Activated T-helper 1 cell treated with anti-CD3 and anti-CD28 coated beads, Interleukin-2, amount 50 U/mL, for 16 hours (primary cell): Measurements from ENCODE around the gene MTRF1.

Experiments
- DNase-seq, 2 donors: peaks; one replicate each; pipeline ENCODE4 v3.0.0-alpha.2; 2020; ENCODE audit warnings: low read depth in 1 of 2, low spot score in 1 of 2

The MTRF1 gene

DNA sequence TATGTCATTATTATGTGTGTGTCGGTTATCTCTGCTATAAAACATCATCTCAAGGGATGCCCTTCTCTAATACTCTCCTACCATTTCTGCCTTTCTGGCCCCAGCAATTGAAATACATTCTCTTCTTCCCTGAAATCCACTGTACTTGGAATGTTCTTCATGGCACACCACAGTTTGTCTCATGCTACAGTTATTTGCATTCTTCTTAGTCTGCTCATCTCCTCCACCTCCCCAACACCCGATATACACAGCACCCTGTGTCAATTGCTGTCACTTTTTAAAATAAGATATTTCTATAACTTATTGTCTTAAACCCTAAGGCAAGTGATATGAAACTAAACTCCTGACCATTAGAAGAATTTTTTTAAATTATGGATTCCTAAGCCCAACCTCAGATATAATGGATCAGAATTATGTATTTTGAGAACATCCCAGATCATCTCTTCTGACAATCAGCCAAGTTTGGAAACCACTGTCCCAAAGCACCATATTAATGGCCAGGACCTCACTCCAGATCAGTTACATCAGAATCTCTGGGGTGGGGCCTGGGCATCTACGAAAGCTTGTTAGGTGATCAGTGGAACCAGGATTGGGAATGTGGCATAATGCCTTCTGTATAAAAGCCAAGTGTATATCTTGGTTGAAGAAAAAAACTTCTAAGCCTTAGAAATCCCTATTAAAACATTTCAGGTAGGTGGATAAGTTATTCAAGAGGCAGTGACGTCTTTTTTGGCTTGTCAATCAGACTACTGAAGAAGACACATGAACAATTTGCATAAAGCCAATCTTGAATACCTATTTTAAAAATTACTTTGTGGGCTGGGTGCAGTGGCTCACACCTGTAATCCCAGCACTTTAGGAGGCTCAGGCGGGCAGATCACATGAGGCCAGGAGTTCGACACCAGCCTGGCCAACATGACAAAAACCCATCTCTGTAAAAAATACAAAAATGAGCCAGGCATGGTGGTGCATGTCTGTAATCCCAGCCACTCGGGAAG is 39.0 kb downstream of the MTRF1 start:
- no peak for DNase-seq

DNA sequence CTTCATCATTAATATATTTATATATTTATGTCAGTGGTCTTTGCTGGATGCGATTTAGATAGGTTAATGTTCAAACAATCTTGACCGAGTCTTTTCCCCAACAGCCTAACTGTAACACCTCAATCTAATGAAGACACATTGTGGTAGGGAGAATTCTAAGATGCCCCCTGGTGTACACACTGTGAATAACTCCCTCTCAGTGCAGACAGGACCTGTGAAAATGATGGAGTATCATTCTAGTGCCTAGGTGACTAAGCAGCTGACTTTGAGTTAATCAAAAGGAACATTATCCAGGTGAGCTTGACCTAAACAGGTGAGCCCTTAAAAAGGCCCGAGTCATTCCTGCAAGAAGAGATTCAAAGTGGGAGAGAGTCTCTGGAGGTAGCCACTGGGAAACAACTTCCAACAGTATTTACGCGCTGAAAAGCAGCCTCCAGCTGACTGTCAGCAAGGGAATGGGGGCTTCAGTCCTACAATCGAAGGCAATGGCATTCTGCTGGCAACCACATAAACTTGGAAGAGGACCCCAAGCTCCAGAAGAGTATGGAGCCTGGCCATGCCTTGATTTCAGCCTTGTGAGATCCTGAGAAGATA is 41.0 kb downstream of the MTRF1 start:
- peak in 1 of 2 donors; percentile 15 for DNase-seq

DNA sequence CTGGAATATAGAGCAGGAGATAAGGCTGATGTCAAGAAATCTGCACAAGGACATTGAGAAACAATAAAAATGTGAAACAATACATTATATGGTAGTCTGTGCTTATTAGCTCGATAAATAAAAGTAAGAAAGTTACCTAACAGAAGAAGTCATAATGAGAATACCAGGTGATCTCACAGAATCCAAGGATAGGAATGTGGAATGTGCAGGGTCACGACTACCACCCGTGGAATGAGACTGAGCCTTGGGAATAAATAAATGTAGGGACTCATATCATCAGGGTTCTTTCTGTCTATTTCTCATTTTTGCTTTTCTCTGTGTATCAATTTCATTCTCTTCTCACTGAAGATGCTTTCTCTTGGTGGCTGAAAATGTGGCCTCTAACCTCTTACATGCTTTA is 43.0 kb downstream of the MTRF1 start:
- DNase-seq = no peak

DNA sequence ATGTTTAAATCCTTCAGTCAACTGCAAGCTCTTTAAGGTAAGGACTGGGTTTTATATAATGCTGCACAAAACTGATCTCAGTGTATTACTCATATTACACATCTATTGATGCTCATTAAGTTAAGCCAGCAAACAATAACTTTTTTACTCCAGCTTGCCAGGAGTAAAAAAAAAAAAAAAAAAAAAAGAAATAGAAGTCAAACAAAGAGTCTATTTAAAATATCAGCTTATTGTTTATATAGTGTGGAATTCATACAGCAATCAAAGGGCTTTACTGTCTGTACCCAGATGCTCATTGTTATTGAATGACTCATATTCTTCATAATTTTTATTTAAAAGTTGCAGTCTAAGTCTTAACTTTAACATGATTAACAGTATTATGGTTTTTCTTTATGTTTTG is 47.2 kb downstream of the MTRF1 start:
- DNase-seq = no peak

GRCh38 chr13:41213919-41214318 is 49.5 kb downstream of the MTRF1 start:
- no peak for DNase-seq

DNA sequence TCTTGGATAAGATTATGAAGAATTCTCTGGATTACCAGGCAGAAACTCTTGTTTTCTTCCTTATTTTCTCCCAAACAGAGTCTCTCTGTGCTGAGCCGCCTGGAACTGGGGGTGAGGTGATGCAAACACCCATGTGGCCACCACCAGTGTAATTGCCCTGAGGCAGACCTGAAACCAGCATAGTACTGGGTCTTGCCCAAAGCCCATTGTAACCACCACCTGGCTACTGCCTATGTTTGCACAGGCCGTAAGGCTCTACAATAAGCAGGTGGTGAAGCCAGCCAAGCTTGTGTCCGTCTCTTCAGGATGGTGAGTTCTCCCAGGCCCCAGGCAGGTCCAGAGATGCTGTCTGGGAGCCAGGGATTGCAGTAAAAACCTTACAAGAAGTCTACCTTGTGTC is 50.1 kb downstream of the MTRF1 start:
- DNase-seq = no peak

DNA sequence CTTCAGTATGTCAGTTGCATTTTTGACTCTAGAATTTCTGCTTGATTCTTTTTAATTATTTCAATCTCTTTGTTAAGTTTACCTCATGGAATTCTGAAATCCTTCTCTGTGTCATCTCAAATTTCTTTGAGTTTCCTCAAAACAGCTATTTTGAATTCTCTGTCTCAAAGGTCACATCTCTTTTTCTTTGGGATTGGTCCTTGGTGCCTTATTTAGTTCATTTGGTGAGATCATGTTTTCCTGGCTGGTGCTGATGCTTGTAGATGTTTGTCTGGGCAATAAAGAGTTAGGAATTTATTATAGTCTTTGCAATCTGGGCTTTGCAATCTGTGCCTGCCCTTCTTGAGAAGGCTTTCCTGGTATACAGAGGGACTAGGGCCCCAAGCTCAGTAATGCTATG is 50.5 kb downstream of the MTRF1 start:
- no peak for DNase-seq

DNA sequence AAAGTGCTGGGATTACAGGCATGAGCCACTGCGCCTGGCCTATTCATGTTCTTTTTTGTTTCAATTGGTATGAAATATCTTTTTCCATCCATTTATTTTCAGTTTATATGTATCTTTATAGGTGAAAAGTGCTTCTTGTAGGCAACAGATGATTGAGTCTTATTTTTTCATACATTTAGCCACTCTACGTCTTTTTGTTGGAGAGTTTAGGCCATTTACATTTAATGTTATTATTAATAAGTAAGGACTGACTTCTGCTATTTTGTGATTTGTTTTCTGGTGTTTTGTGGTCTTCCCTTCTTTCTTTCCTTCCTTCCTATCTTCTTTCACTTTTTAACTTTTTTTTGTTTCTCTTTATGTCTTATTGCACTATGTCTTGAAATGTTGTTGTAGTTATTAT is 52.3 kb downstream of the MTRF1 start:
- no peak for DNase-seq

GRCh38 chr13:41206467-41206866 is 56.9 kb downstream of the MTRF1 start:
- DNase-seq = no peak

- DNase-seq = no peak
Observed at GRCh38 chr13:41203810-41204209, 59.6 kb downstream of the MTRF1 start.

DNA sequence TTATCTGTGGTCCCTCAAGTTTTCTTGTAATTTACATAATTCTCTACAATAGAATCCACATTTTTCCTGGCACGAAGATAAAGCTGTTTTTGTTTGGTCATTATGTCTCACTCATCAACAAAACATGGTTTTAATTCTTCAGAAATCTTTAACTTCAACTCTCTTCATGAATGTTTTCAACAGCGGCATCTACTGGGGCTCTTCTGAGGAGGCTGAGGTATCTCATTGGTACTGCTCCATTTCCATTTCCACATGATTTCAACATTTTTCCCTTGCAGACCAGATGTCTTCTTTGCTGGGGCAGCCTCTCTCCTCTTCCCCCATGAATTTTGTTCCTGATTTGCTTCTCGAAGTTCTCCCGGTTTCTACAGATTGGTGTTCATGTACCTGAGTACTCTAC is 63.2 kb downstream of the MTRF1 start:
- DNase-seq = no peak

GRCh38 chr13:41199526-41199925 is 63.9 kb downstream of the MTRF1 start:
- no peak for DNase-seq

GRCh38 chr13:41199079-41199478 is 64.3 kb downstream of the MTRF1 start:
- no peak for DNase-seq

GRCh38 chr13:41196620-41197019 is 66.8 kb downstream of the MTRF1 start:
- no peak for DNase-seq

DNA sequence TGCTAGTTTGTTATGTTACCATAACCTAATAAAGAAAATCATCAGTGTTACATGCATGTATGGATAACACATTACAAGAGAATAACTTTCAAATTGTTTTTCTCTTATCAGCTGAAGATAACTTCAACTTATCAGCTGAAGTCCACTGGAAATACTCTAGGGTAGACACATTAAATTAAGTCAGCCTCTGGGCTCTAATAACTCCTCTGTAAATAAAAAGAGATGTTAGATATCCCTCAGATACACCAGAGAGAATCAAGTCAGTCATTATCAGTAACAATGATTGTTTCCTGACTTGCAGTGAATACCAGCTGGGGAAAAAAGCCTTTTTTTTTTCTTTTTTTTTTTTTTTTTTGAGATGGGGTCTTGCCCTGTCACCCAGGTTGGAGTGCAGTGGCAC is 67.4 kb downstream of the MTRF1 start:
- no peak for DNase-seq

DNA sequence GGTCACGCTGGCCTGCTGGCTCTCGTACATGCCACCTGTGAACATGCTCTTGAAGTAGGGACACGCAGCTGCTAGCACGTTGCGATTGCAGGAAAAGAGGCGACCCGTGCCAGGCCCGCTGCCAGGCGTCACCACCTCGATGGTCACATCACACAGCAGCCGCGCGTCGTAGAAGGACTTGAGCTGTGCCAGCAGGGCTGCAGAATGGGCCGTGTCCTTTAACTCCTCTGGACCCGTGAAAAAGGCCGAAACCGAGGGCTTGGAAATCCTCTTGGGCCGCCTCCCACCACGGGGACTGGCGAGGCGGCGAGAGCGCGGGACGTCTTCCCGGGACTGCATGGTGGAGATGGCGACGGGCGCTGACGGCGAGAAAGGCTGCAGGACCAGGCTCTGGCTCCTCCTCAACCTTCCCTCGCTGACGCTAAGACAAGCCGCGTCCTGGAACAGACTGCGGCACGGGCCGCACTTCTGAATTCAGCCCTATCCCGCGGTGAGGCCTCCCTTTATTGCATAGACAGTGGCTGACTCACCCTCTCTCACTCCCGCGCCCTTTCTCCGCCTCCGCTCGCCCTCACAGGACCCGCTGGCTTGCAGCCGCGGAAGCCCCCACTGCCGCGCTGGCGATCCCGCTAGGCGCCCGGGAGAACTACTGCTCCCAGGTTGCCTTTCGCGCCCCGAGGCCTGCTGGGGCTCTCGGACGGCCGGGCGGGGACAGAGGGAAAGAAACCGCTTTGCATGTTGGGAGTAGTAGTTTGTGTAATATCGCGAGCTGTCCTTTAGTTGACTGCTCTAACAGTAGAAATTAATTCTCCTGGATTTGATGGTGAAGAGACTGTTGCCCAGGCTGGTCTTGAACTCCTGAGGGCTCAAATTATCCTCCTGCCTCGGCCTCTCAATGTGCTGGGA is 69.2 kb downstream of the MTRF1 start, which contains the start of gene KBTBD7:
Gene KBTBD7 (minus strand): TSS at position 651 of the 906 bp plus-strand sequence. CDS start 312 bp downstream, at position 339.
- peak; percentile 77 to 88 for DNase-seq

DNA sequence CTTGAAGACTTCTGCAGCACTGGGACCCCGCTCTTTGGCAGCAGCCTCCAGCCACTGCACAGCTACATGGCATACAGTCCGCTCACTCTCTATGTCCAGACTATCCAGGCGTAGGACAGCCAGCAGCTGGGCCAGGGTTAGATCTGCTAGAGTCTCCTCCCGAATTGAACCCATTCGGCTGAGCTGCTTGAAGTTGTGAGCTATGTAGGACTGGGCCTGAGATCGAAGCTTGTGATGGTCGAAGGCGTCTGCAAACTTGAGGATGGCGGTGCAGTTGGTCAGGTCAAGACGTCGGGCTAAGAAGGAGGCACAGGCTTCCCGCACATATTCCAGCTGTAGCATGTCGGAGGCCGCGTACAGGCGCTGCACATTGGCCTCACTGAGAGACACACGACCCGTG is 69.9 kb downstream of the MTRF1 start:
- DNase-seq = no peak

DNA sequence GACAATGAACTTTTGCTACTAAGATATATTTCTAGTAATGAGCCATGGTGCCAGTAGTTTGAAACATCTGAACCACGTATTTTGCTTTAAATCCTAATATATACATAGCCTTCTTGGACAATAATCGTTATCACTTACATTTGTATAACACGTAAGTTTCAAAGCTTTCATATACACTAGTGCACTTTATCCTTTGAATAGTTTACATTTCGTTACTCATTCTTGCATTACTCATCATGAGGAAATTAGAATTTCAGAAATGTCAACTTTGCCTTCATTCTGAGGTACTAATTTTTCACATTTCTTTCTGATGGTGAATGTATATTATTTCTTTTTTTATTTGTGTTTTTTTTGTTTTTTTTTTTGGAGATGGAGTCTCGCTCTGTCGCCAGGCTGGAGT is 74.8 kb downstream of the MTRF1 start:
- no peak for DNase-seq

DNA sequence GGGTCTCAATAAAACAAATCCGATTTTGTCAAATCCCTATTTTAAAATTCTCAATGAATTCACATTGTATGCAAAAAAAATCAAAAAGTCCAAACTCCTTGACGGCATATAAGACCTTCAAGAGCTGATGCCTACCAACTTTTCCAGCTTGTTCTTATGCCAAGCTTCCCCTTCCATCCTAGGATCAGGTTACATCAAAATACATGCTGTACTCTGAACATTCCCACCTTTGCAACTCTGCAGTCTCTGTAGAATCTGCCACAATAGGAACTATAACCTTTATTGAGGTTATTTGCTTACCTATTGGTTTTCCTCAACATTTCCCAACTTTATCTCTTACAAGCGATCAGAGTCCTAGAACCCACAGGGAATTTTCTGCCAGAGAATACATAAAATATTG is 76.9 kb downstream of the MTRF1 start:
- no peak for DNase-seq

DNA sequence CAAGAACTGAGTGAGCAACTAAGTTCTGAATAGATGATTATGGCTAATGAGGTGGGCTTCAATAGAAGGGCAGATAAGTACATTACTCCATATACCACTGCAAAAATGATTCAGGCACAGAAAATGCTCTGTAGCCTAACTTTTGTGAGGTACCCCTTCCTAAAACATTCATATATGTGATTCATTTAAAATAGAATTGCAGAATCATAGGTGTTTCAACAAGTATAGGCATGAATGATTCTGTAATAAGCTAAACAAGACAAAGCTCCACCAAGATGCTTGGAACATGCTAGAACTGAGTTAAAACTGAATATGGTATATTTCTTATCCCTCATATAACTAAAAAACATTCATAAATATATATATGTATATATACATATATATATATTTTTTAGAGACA is 81.1 kb downstream of the MTRF1 start:
- no peak for DNase-seq

DNA sequence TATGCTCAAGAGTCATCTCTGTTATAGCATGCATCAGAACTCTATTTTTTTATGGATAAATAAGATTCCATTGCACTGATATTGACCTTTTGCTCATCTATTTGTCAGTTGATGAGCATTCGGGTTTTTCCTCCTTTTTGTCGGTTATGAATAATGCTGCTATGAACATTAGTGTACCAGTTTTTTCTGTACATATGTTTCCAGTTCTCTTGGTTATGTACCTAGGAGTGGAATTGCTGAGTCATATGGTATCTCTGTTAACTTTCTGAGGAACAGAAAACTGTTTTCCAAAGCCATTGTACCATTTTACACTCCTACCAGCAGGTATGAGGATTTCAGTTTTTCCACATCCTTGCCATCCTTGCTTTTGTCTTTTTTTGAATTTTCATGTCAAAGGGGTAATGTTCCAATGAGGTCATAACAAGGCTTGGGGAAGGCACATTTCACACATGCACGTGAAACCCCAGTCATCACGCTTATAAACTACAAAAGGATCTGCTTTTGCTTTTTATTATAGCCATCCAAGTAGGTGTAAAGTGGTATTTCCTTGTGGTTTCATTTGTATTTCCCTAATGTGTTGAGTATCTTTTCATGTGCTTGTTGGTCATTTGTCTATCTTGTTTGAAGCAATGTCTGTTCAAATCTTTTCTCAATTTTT is 83.7 kb downstream of the MTRF1 start:
- no peak for DNase-seq
